Measurements from ENCODE around the gene GJA4.
A peak's percentile ranks its signal among the peaks of the same experiment; 100 is the strongest.
"Not testable (repeated sequence)": the region's sequence is repeated elsewhere in the genome, so short reads cannot be mapped to it uniquely, and the experiment has no call there.

Gene GJA4

GRCh38 chr1:34768856-34769255 is 23.9 kb upstream of the GJA4 start:
- DNase-seq: no peak

GRCh38 chr1:34770891-34771504 is 21.8 kb upstream of the GJA4 start:
- peak in 27 of 56 donors; percentile 6 to 70 (median 27) for DNase-seq

GRCh38 chr1:34771573-34772371 is 21.0 kb upstream of the GJA4 start:
- DNase-seq: peak in 1 of 56 donors; percentile 11

GRCh38 chr1:34773114-34773513 is 19.7 kb upstream of the GJA4 start:
- DNase-seq: not testable (repeated sequence)

- DNase-seq: no peak
Measured at GRCh38 chr1:34774957-34775356, 17.8 kb upstream of the GJA4 start.

GRCh38 chr1:34776911-34777310 is 15.9 kb upstream of the GJA4 start:
- DNase-seq: no peak

GRCh38 chr1:34777519-34778321 is 15.1 kb upstream of the GJA4 start:
- no peak for DNase-seq

GRCh38 chr1:34778381-34778780 is 14.4 kb upstream of the GJA4 start:
- DNase-seq: no peak

- DNase-seq: no peak
Measured at GRCh38 chr1:34779005-34779404, 13.8 kb upstream of the GJA4 start.

GRCh38 chr1:34779526-34779925 is 13.3 kb upstream of the GJA4 start:
- DNase-seq: no peak

- no peak for DNase-seq
Measured at GRCh38 chr1:34779962-34780361, 12.8 kb upstream of the GJA4 start.

- DNase-seq: no peak
Measured at GRCh38 chr1:34780528-34780927, 12.3 kb upstream of the GJA4 start.

- no peak for DNase-seq
Measured at GRCh38 chr1:34781071-34781843, 11.5 kb upstream of the GJA4 start, which contains the start of gene GJB3. TSS of gene GJB3 (plus strand) at chr1:34781214. CDS start at chr1:34784763, 3,549 bp downstream.

- DNase-seq: no peak
Measured at GRCh38 chr1:34781844-34782391, 10.9 kb upstream of the GJA4 start.

GRCh38 chr1:34784751-34785221 is 8.0 kb upstream of the GJA4 start:
- no peak for DNase-seq

GRCh38 chr1:34785231-34785874 is 7.4 kb upstream of the GJA4 start:
- DNase-seq: no peak

GRCh38 chr1:34785875-34786470 is 6.8 kb upstream of the GJA4 start:
- DNase-seq: peak in 1 of 56 donors; percentile 52

- peak in 53 of 56 donors; percentile 3 to 89 (median 60) for DNase-seq
Measured at GRCh38 chr1:34786521-34787325, 6.1 kb upstream of the GJA4 start.
